Uterus (tissue), 4 donors: ENCODE data around the gene PLXDC2. TPM values are rescaled to one million over a fixed set of nuclear protein-coding genes. Genes with fewer than 3 reads are reported as not detected.
"Not testable (repeated sequence)": the region's sequence is repeated elsewhere in the genome, so short reads cannot be mapped to it uniquely, and the experiment has no call there.

ENCODE experiments used
- DNase-seq, 2 donors: peaks; one replicate each; pipeline ENCODE4 v3.0.0-alpha.2; 2019 to 2020
- H3K27ac ChIP-seq, 2 donors: fragments of 200-600 bp; sonication (generic); 1 replicate in 1 of 2; 2 replicates in 1 of 2; pipeline ENCODE4 v1.5.1; 2016 to 2018
- H3K27me3 ChIP-seq, 2 donors: fragments of 200-600 bp; sonication (generic); one replicate each; pipeline ENCODE4 v1.5.1; 2018 to 2019; ENCODE audit warnings: control low read depth in 1 of 2
- H3K36me3 ChIP-seq, 2 donors: fragments of 200-600 bp; sonication (generic); one replicate each; pipeline ENCODE4 v1.5.1; 2019; ENCODE audit warnings: control low read depth in 1 of 2
- H3K4me1 ChIP-seq, 2 donors: fragments of 200-600 bp; sonication (generic); one replicate each; pipeline ENCODE4 v1.5.1; 2018 to 2019; ENCODE audit warnings: control low read depth in 1 of 2
- H3K4me3 ChIP-seq, 2 donors: fragments of 200-600 bp; sonication (generic); 1 replicate in 1 of 2; 2 replicates in 1 of 2; pipeline ENCODE4 v1.5.1; 2018 to 2019; ENCODE audit warnings: mild to moderate bottlenecking in 1 of 2
- H3K9me3 ChIP-seq, 2 donors: fragments of 200-600 bp; sonication (generic); one replicate each; pipeline ENCODE4 v1.5.1; 2019; ENCODE audit warnings: control low read depth in 1 of 2
- POLR2A ChIP-seq, 2 donors: fragments of 450-650 bp; IDR thresholded peaks; one replicate each; pipeline ENCODE4 v1.6.1; 2016; ENCODE audit warnings: antibody characterized with exemption in 2 of 2, mild to moderate bottlenecking in 1 of 2, moderate library complexity in 1 of 2
- intact Hi-C: fragments of 100-400 bp; cut with DNase I; formaldehyde crosslinking; loops from one replicate; pipeline ENCODE4 v1.15.1; 2023; ENCODE audit warnings: low total_unique reads
- total RNA-seq, 4 donors: library from RNA; depleted of rRNA in 3 of 4; stranded (reverse); fragments of >200 nt in 3 of 4; gene quantifications; one replicate each; pipeline versions ENCODE4 v1.1.0 to v1.2.4, GENCODE V29; 2014 to 2023
- TF ChIP-seq, protein P1 (sequence below), 4 experiments: fragments of 200-600 bp in 2 of 4; fragments of 450-650 bp in 2 of 4; sonication (generic) in 2 of 4; IDR thresholded peaks; one replicate each; pipeline ENCODE4 v1.5.1; 2016 to 2019; ENCODE audit warnings: antibody characterized with exemption in 4 of 4, mild to moderate bottlenecking in 2 of 4, moderate library complexity in 1 of 4
- donor health status: DM: yes; HTN: yes; CAD: no.

Gene PLXDC2
- total RNA-seq, 4 donors from 2014 or later, result 39.4 to 59.2 (median 52.2) TPM

DNA sequence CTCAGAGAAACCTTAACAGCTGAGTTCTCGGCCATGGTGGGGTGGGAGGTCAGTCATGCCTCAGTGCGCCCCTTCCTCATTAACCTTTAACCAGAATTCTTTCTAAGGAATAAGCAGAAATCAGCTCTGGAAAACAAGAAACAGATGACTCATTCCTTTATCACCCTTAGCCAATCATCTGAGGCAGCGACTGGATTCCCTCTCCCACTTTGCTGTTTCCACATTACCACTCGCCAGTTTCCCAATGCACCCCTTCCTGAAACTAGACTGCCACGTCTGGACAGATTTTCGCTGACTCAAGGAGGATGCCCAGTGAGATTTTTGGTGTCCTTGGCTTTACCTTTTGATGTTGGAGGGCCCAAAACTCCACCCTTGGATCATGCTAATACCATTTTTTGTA is 223.8 kb downstream of the PLXDC2 start:
- intact Hi-C loops, result no loop called here
- no peak overlapping the region for H3K27ac ChIP-seq
- H3K36me3 ChIP-seq, result no peaks in the 10 kb centered on the region
- H3K4me3 ChIP-seq, result no peak overlapping the region
- DNase-seq, result peak in 1 of 2 donors; percentile 16
- no peaks in the 10 kb centered on the region for H3K27me3 ChIP-seq
- TF ChIP-seq, protein P1, sequence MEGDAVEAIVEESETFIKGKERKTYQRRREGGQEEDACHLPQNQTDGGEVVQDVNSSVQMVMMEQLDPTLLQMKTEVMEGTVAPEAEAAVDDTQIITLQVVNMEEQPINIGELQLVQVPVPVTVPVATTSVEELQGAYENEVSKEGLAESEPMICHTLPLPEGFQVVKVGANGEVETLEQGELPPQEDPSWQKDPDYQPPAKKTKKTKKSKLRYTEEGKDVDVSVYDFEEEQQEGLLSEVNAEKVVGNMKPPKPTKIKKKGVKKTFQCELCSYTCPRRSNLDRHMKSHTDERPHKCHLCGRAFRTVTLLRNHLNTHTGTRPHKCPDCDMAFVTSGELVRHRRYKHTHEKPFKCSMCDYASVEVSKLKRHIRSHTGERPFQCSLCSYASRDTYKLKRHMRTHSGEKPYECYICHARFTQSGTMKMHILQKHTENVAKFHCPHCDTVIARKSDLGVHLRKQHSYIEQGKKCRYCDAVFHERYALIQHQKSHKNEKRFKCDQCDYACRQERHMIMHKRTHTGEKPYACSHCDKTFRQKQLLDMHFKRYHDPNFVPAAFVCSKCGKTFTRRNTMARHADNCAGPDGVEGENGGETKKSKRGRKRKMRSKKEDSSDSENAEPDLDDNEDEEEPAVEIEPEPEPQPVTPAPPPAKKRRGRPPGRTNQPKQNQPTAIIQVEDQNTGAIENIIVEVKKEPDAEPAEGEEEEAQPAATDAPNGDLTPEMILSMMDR (IDR thresholded peaks at IDR 0.05), result no peak
- TF ChIP-seq POLR2A (IDR thresholded peaks at IDR 0.05), result no peak
- no peaks in the 10 kb centered on the region for H3K4me1 ChIP-seq
- H3K9me3 ChIP-seq, result no peaks in the 10 kb centered on the region

DNA sequence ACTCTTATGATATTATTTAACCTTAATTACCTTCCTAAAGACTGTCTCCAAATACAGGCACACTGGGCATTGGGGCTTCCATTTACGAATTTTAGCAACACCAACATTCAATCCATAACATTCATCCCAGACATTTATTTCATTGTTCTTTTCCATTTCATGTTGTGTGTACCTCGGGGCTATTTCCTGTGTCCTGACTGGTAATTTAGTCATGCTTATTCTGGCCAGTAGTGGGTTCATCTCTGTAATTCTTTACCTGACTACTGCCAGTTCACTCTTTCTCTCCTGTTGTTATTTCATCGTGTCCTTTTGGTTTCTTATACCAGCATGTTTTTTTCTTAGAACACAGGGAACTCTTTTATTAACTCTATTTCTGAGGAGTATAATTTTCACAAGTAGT is 225.7 kb downstream of the PLXDC2 start:
- no peak overlapping the region for H3K4me3 ChIP-seq
- H3K9me3 ChIP-seq, result no peaks in the 10 kb centered on the region
- intact Hi-C loops, result no loop called here

DNA sequence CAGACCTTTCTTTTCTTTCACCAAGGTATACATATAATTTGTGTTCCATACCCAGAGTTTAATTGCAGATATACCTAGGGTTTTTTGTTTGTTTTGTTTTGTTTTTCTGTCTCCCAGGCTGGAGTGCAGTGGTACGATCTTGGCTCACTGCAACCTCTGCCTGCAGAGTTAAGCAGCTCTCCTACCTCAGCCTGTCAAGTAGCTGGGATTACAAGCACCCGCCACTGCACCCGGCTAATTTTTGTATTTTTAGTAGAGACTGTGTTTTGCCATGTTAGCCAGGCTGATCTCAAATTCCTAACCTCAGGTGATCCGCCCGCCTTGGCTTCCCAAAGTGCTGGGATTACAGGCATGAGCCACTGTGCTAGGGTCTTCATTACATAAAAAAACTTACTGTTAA is 228.9 kb downstream of the PLXDC2 start:
- H3K27ac ChIP-seq, H3K9me3 ChIP-seq, H3K4me3 ChIP-seq, DNase-seq, H3K36me3 ChIP-seq, H3K4me1 ChIP-seq, H3K27me3 ChIP-seq: not testable (repeated sequence)
- intact Hi-C loops, result loop anchor here (5.0 kb wide), 1 partner anchor 272 kb away; no protein-coding TSS in a partner anchor

More for the DNA sequence above, 225.7 kb downstream of the PLXDC2 start:
- H3K27ac ChIP-seq, result no peak overlapping the region
- TF ChIP-seq POLR2A (IDR thresholded peaks at IDR 0.05), result no peak
- TF ChIP-seq, protein P1 (IDR thresholded peaks at IDR 0.05), result no peak
- no peak for DNase-seq
- no peaks in the 10 kb centered on the region for H3K36me3 ChIP-seq
- H3K4me1 ChIP-seq, result no peaks in the 10 kb centered on the region
- no peaks in the 10 kb centered on the region for H3K27me3 ChIP-seq

DNA sequence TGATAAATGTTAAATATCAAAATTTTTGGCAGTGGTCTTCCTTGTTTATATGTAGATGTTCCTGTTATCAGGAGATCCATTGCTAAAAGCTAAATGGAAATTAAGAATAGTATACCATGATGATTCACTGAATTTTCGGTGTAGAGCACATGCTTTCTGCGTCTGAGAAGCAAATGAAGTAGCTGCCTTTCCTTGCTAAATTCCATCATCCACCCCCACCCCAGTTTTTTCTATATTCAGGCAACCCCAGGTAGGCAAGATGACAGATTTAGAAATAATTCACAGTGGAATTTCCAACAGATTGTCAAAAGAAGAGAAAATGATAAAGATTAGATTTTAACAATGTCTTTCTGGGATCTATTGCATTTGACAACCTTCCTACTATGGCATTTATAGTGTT is 231.9 kb downstream of the PLXDC2 start:
- Histone ChIP-seq H3K4me3 (no peak overlapping the region), H3K27me3 (no peaks in the 10 kb centered on the region), H3K9me3 (no peaks in the 10 kb centered on the region), H3K4me1 (no peaks in the 10 kb centered on the region), H3K36me3 (no peaks in the 10 kb centered on the region), H3K27ac (no peak overlapping the region)
- intact Hi-C loops, result loop anchor here (5.0 kb wide), 1 partner anchor 269 kb away; no protein-coding TSS in a partner anchor
- TF ChIP-seq, protein P1 (IDR thresholded peaks at IDR 0.05), result no peak
- no peak for TF ChIP-seq POLR2A (IDR thresholded peaks at IDR 0.05)
- DNase-seq, result no peak

DNA sequence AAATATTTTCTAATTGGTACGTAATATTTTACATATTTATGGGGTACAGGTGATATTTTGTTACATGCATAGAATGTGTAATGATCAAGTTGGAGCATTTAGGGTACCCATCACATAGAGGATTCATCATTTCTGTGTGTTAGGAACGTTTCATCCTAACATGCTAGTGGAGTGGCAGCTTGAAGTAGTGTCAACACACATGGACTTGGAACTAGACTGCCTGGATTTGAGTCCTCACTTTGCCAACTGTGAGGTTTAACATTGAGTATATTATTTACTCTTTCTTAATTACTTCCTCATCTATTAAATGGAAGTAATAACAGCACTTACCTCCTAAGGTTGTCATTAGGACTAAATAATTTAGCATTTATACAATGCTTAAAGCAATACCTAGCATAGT is 241.9 kb downstream of the PLXDC2 start:
- Histone ChIP-seq H3K4me1 (no peaks in the 10 kb centered on the region), H3K9me3 (no peaks in the 10 kb centered on the region), H3K4me3 (no peak overlapping the region), H3K27me3 (no peaks in the 10 kb centered on the region), H3K36me3 (no peaks in the 10 kb centered on the region), H3K27ac (no peak overlapping the region)
- no peak for TF ChIP-seq POLR2A (IDR thresholded peaks at IDR 0.05)
- TF ChIP-seq, protein P1 (IDR thresholded peaks at IDR 0.05), result no peak
- no peak for DNase-seq
- intact Hi-C loops, result no loop called here
